Measurements from ENCODE around the gene ARID4B.
"Not testable (repeated sequence)": the region's sequence is repeated elsewhere in the genome, so short reads cannot be mapped to it uniquely, and the experiment has no call there.

Gene ARID4B

DNA sequence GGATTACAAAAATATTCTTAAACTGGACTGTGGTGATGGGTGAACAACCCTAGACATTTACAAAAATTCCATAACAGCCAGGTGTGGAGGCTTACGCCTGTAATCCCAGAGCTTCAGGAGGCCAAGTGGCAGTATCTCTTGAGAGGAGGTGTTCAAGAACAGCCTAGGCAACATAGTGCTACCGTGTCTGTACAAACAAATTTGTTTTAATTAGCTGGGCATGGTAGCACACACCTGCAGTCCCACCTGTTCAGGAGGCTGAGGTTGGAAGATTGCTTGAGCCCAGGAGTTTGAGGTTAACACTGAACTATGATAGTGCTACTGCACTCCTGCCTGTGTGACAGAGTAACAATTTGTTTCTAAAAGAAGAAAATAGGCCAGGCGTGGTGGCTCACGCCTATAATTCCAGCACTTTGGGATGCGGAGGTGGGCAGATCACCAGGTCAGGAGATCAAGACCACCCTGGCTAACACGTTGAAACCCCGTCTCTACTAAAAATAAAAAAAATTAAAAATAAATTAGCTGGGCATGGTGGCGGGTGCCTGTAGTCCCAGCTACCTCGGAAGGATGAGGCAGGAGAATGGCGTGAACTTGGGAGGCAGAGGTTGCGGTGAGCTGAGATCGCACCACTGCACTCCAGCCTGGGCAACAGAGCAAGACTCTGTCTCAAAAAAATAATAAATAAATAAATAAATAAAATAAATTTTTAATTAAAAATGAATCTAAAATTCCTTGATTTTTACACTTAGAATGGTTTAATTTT, 37.1 kb downstream of the ARID4B start:
- Mint-ChIP-seq H3K9me3 (peaks cover 9% of the 10 kb centered on the region), H3K27ac (no peak overlapping the region), H3K4me3 (no peak overlapping the region), H3K4me1 (peaks cover 7% of the 10 kb centered on the region), H3K27me3 (ENCODE audit: low read depth, poor library complexity) (no peaks in the 10 kb centered on the region), H3K36me3 (ENCODE audit: low read depth) (peaks cover 25% of the 10 kb centered on the region)
- TF ChIP-seq CTCF (IDR thresholded peaks at IDR 0.05) = no peak
- no peak for DNase-seq

GRCh38 chr1:235289859-235290739, 37.9 kb downstream of the ARID4B start:
- no peak for DNase-seq
- Mint-ChIP-seq H3K27me3 (ENCODE audit: low read depth, poor library complexity) (no peaks in the 10 kb centered on the region), H3K27ac (no peak overlapping the region), H3K9me3 (peaks cover 11% of the 10 kb centered on the region), H3K4me1 (peaks cover 7% of the 10 kb centered on the region), H3K36me3 (ENCODE audit: low read depth) (peaks cover 29% of the 10 kb centered on the region), H3K4me3 (no peak overlapping the region)
- TF ChIP-seq CTCF (IDR thresholded peaks at IDR 0.05) = no peak

- H3K4me1 Mint-ChIP-seq = peaks cover 7% of the 10 kb centered on the region
- H3K4me3 Mint-ChIP-seq = no peak overlapping the region
Observed at GRCh38 chr1:235287208-235287882, 40.6 kb downstream of the ARID4B start.

GRCh38 chr1:235286667-235287066, 41.3 kb downstream of the ARID4B start:
- DNase-seq = no peak
- H3K9me3 Mint-ChIP-seq = peaks cover 16% of the 10 kb centered on the region
- H3K27ac Mint-ChIP-seq = no peak overlapping the region

More at GRCh38 chr1:235287208-235287882, 40.6 kb downstream of the ARID4B start:
- peaks cover 16% of the 10 kb centered on the region for H3K9me3 Mint-ChIP-seq
- no peak for TF ChIP-seq CTCF (IDR thresholded peaks at IDR 0.05)
- H3K27ac Mint-ChIP-seq = no peak overlapping the region
- H3K36me3 Mint-ChIP-seq (ENCODE audit: low read depth) = peaks cover 37% of the 10 kb centered on the region
- DNase-seq = no peak
- no peaks in the 10 kb centered on the region for H3K27me3 Mint-ChIP-seq (ENCODE audit: low read depth, poor library complexity)

DNA sequence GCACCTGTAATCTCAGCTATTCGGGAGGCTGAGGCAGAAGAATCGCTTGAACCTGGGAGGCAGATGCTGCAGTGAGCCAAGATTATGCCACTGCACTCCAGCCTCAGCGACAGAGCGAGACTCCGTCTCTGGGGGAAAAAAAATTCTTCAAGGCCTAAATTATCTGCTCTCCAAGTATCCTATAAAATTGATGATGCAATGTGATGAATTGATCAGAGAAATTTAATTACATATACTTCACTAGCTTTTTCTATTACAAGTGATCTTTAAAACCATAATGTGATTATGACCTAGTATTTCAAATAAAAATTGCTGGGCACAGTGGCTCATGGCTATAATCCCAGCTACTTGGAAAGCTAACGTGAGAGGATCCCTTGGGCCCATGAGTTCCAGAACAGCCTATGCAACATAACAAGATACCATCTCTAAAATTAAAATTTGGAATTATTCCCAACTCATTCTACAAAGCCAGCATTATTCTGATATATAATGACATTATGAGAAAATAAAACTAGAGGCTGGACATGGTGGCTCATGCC, 43.7 kb downstream of the ARID4B start:
- H3K27me3 Mint-ChIP-seq (ENCODE audit: low read depth, poor library complexity) = no peaks in the 10 kb centered on the region
- H3K4me3 Mint-ChIP-seq = no peak overlapping the region
- peaks cover 23% of the 10 kb centered on the region for H3K4me1 Mint-ChIP-seq
- DNase-seq = no peak
- H3K27ac Mint-ChIP-seq = no peak overlapping the region
- peaks cover 37% of the 10 kb centered on the region for H3K36me3 Mint-ChIP-seq (ENCODE audit: low read depth)
- H3K9me3 Mint-ChIP-seq = peaks cover 16% of the 10 kb centered on the region
- no peak for TF ChIP-seq CTCF (IDR thresholded peaks at IDR 0.05)

More at GRCh38 chr1:235286667-235287066, 41.3 kb downstream of the ARID4B start:
- no peak for TF ChIP-seq CTCF (IDR thresholded peaks at IDR 0.05)
- H3K4me1 Mint-ChIP-seq = peaks cover 8% of the 10 kb centered on the region
- H3K27me3 Mint-ChIP-seq (ENCODE audit: low read depth, poor library complexity) = no peaks in the 10 kb centered on the region
- H3K36me3 Mint-ChIP-seq (ENCODE audit: low read depth) = peaks cover 37% of the 10 kb centered on the region
- H3K4me3 Mint-ChIP-seq = no peak overlapping the region

GRCh38 chr1:235283636-235284035, 44.3 kb downstream of the ARID4B start:
- H3K27ac Mint-ChIP-seq; H3K27me3 Mint-ChIP-seq (ENCODE audit: low read depth, poor library complexity); DNase-seq; H3K4me3 Mint-ChIP-seq: not testable (repeated sequence)
- H3K4me1 Mint-ChIP-seq = peaks cover 23% of the 10 kb centered on the region
- H3K9me3 Mint-ChIP-seq = peaks cover 16% of the 10 kb centered on the region
- peaks cover 37% of the 10 kb centered on the region for H3K36me3 Mint-ChIP-seq (ENCODE audit: low read depth)

All from nephron progenitor cell (in vitro differentiated cells).